Neural crest cell (in vitro differentiated cells): ENCODE data around the gene AP3S1. TPM values are rescaled to one million over a fixed set of nuclear protein-coding genes. Genes with fewer than 3 reads are reported as not detected.
"Not testable (repeated sequence)": the region's sequence is repeated elsewhere in the genome, so short reads cannot be mapped to it uniquely, and the experiment has no call there.

Experiments used
- DNase-seq: peaks from one replicate; pipeline ENCODE4 v3.0.0; 2021; ENCODE audit warnings: low read depth, mixed read lengths, low spot score
- H3K27ac Mint-ChIP-seq: one replicate; pipeline ENCODE4 v1.8.0; 2021; ENCODE audit warnings: mild to moderate bottlenecking, mixed read lengths; ENCODE audit not compliant: unreplicated experiment
- H3K27me3 Mint-ChIP-seq: 2 replicates; pipeline ENCODE4 v1.8.0; 2021; ENCODE audit warnings: low read depth, mild to moderate bottlenecking, mixed read lengths
- H3K36me3 Mint-ChIP-seq: 2 replicates; pipeline ENCODE4 v1.8.0; 2021; ENCODE audit warnings: low read depth, mild to moderate bottlenecking, mixed read lengths
- H3K4me1 Mint-ChIP-seq: 2 replicates; pipeline ENCODE4 v1.8.0; 2021; ENCODE audit warnings: mixed read lengths
- H3K4me3 Mint-ChIP-seq: one replicate; pipeline ENCODE4 v1.8.0; 2021; ENCODE audit warnings: mild to moderate bottlenecking, mixed read lengths
- H3K9me3 Mint-ChIP-seq: 2 replicates; pipeline ENCODE4 v1.8.0; 2021; ENCODE audit warnings: mixed read lengths
- CTCF ChIP-seq: fragments of 200-600 bp; sonication (generic); conservative IDR thresholded peaks from 2 replicates; pipeline ENCODE4 v1.5.0; 2021; ENCODE audit warnings: antibody characterized with exemption, mild to moderate bottlenecking
- total RNA-seq: library from RNA; stranded (reverse); gene quantifications from 2 replicates; pipeline ENCODE4 v1.2.1, GENCODE V29; 2021

The AP3S1 gene
- total RNA-seq, 1 donor from 2014 or later: 74.9 TPM

GRCh38 chr5:115801152-115801551, 40.6 kb upstream of the AP3S1 start:
- Mint-ChIP-seq H3K4me1 (no peaks in the 10 kb centered on the region), H3K27ac (no peak overlapping the region), H3K27me3 (no peaks in the 10 kb centered on the region), H3K4me3 (no peak overlapping the region), H3K36me3 (peaks cover 6% of the 10 kb centered on the region), H3K9me3 (no peaks in the 10 kb centered on the region)
- no peak for DNase-seq
- TF ChIP-seq CTCF: no peak

GRCh38 chr5:115801984-115802383, 39.8 kb upstream of the AP3S1 start:
- no peaks in the 10 kb centered on the region for H3K4me1 Mint-ChIP-seq
- H3K9me3 Mint-ChIP-seq: no peaks in the 10 kb centered on the region
- H3K27me3 Mint-ChIP-seq: no peaks in the 10 kb centered on the region
- no peak overlapping the region for H3K27ac Mint-ChIP-seq
- H3K36me3 Mint-ChIP-seq: peaks cover 12% of the 10 kb centered on the region
- H3K4me3 Mint-ChIP-seq: no peak overlapping the region
- DNase-seq: no peak
- no peak for TF ChIP-seq CTCF

- Mint-ChIP-seq H3K9me3 (no peaks in the 10 kb centered on the region), H3K27ac (no peak overlapping the region), H3K36me3 (peaks cover 28% of the 10 kb centered on the region), H3K4me1 (no peaks in the 10 kb centered on the region), H3K4me3 (no peak overlapping the region), H3K27me3 (no peaks in the 10 kb centered on the region)
- DNase-seq: no peak
- no peak for TF ChIP-seq CTCF
Observed at GRCh38 chr5:115806986-115807653, 34.6 kb upstream of the AP3S1 start.

GRCh38 chr5:115807654-115808052, 34.1 kb upstream of the AP3S1 start:
- H3K9me3 Mint-ChIP-seq: no peaks in the 10 kb centered on the region
- H3K27me3 Mint-ChIP-seq: no peaks in the 10 kb centered on the region
- no peak overlapping the region for H3K4me3 Mint-ChIP-seq
- H3K4me1 Mint-ChIP-seq: no peaks in the 10 kb centered on the region
- H3K36me3 Mint-ChIP-seq: peaks cover 28% of the 10 kb centered on the region
- H3K27ac Mint-ChIP-seq: no peak overlapping the region
- TF ChIP-seq CTCF: no peak
- DNase-seq: no peak

GRCh38 chr5:115808066-115808465, 33.7 kb upstream of the AP3S1 start:
- H3K27ac Mint-ChIP-seq, DNase-seq, H3K9me3 Mint-ChIP-seq, H3K27me3 Mint-ChIP-seq, H3K4me1 Mint-ChIP-seq, H3K4me3 Mint-ChIP-seq: not testable (repeated sequence)
- H3K36me3 Mint-ChIP-seq: peaks cover 28% of the 10 kb centered on the region

- Mint-ChIP-seq H3K27me3 (peaks cover 6% of the 10 kb centered on the region), H3K4me3 (no peak overlapping the region), H3K9me3 (no peaks in the 10 kb centered on the region), H3K4me1 (peaks cover 15% of the 10 kb centered on the region), H3K36me3 (peaks cover 27% of the 10 kb centered on the region), H3K27ac (no peak overlapping the region)
- TF ChIP-seq CTCF: no peak
- DNase-seq: no peak
Observed at GRCh38 chr5:115809946-115810345, 31.8 kb upstream of the AP3S1 start.
